NCI-H82 (cell line): ENCODE results near the gene SRMS.
A peak's percentile ranks its signal among the peaks of the same experiment; 100 is the strongest.

ENCODE experiments used
- DNase-seq: peaks from one replicate; lab custom pipeline; 2025; lab: John Stamatoyannopoulos, UW

Gene SRMS

GRCh38 chr20:63500151-63500901, 47.2 kb downstream of the SRMS start:
- no peak for DNase-seq

DNA sequence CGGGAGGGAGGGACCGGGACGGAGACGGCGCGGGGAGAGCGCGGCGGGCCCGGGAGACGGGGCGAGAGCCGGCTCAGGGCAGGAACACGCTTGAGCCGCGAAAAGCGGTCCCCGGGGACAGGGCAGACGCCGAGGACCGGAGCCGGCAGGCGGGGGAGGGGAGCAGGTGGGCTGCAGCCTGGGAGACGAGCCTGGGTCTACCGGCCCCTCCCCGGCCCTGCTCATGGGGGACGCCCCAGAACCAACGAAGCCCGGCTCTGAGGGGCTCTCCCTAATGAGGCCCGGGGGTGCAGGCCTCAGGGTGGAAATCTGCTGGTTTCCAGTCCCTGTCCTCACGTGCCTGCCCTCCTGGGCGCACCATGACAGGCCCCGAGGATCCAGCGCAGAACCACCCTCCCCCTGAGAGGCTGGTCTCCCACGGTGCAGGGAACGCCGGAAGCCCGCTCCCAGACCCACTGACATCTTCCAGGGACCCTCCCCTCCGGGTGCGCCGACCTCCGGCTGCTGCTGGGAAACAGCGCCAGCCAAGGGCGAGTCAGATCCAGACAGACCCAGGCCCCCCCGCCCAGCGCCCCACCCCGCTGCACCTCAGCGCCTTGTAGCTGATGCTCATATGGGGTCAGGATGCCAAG, 48.1 kb downstream of the SRMS start:
- peak; percentile 65 for DNase-seq

GRCh38 chr20:63498960-63499337, 48.6 kb downstream of the SRMS start, which contains the start of gene EEF1A2:
Gene EEF1A2 (minus strand): TSS chr20:63499083. CDS start chr20:63497763, 1,320 bp downstream.
- peak; percentile 72 for DNase-seq

DNA sequence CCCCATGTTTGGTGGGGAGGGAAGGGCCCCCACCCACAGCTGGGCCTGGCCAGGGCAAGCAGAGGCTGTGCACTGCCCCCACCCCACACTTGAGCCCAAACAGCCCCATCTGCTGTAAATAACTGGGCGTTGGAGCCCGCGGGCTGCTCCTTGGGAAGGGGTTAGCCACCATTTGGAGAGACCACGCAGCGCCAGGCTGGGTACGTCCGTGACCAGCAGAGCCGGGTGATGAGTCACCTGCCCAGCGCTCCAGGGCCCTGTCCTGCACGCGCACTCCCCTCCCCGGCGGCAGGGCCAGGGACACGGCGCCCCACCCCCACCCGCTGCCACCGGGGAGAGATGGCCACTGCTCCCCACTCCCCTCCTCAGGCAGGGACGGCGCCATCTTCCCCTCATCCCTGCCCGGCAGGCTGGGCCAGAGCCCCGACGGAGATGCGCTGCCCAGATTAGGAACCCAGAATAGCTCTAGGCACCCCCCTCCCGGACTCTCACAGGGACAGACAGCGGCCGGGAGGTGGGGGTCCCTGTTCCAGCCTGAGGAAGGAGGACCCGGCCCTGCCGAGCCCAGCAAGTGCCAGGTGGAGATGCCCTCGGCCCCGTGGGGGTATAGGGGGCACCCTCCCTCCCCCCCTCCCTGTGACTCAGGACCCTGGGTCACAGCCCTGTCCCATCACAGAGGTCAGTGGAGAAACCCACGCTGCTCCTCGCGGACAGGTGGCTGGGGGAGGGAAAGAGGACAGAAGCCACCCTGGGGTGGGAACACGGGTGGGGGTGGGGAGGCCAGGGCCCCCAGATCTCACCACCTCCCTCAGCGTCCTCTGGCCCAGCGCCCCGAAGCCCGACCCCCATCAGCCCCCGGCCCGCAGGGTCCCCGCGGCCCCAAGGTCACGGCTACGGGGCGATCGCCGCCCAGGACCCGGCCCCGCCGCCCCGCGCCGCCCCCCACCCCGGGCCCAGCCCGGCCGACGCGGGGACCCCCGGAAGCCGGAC, 49.3 kb downstream of the SRMS start:
- DNase-seq = peak; percentile 58

- no peak for DNase-seq
These were observed 50.2 kb downstream of the SRMS start for GRCh38 chr20:63497138-63497945.

DNA sequence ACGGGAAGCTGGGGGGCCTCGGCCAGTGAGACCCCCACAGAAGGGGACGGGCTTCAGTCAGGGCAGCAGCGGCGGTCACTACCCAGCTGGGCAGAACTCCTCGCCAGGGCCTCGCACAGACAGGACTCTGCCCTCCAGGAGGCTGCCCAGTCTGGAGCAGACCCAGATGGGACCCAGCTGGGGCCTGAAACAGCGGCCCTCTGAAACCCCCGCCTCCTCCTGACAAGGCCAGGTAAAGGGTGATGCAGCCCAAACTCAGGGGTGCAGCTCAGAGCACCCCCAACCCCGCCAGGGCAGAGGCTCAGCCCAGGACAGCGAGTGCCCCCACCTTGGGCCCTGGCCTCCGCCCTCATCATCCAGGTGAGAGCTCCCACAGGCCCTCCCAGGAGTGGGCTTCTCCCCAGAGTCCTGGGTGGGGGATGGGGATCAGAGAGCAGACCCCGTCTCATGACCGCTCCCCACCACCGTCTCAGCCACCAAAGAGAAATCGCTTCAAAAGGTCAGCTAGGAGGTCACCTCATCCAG, 50.9 kb downstream of the SRMS start:
- no peak for DNase-seq

DNA sequence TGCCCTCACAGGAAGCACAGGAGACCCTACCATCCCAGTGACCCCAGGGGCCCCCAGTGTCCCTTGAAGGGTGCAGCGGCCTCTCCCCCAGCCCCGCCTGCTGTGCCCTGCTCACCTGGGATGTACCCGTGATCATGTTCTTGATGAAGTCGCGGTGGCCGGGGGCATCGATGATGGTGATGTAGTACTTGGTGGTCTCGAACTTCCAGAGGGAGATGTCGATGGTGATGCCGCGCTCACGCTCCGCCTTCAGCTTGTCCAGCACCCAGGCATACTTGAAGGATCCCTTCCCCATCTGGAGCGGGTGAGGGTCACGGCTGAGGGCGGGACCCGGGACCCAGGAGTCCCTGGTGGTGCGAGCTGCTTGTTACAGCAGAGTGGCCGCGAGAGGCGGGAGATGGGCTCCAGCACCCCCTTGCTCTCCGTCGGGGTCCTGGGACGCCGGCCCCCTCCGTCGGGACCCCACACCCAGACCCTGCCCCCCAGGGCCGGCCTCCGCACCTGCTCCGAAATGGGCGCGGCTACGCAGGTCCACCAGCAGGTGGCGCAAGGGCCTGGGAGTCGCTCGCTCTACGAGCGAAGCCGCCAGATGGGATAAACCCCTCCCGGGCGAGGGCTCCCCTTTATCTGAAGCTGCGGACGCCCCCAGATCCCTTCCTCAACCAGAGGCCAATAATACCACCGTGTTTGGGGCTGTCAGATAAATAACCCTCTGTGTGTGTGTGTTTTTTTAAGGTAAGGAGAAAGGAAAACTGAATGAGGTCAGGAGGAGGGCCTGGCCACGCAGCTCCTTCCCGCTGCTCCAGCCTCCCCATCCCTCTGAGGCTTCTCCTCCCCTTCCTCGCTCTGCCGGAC, 51.6 kb downstream of the SRMS start:
- DNase-seq = peak; percentile 81

- DNase-seq = no peak
These were observed 52.3 kb downstream of the SRMS start for GRCh38 chr20:63495167-63495720.

DNA sequence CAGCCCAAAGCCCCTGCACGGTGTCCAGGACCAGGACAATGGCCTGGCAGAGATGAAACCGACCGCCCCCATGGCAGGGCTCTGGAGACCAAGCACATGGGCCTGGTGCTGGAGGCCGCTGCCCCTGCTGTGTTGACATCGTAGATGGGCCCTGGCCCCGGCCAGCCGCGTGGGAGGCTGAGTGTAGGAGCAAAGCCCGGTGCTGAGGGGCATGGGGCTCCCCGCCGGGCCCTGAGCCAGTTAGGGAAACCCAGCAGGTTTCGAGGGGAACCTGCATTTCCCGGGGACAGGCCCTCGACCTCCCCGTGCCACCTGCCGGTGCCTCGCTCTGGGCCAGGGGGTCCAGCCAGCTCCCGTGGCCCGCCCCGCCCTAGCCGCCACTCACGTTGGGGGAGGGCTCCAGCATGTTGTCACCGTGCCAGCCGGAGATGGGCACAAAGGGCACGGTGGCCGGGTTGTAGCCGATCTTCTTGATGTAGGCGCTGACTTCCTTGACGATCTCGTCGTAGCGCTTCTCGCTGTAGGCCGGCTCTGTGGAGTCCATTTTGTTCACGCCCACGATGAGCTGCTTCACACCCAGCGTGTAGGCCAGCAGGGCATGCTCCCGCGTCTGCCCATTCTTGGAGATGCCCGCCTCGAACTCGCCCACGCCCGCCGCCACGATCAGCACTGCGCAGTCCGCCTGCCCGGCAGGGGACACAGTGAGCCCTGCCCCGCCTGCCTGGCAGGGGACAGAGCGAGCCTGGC, 53.0 kb downstream of the SRMS start:
- no peak for DNase-seq

DNA sequence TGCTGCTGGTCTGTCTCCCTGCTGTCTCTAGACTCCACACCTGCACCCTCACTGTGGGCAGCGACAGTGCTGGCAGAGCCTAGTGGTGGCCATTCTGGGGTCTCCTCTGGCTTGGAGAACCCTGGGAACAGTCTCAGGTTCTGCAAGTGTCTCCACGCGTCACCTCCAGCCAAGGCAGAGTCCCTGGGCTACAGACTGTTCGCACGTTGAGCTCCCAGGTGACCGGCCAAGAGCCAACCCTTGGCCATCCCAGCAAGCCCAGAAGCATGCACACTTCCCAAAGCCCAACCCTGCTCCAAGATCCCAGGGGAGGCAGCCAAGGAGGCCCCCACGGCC, 53.5 kb downstream of the SRMS start:
- DNase-seq = no peak

- DNase-seq = no peak
These were observed 54.0 kb downstream of the SRMS start for GRCh38 chr20:63493563-63494020.

DNA sequence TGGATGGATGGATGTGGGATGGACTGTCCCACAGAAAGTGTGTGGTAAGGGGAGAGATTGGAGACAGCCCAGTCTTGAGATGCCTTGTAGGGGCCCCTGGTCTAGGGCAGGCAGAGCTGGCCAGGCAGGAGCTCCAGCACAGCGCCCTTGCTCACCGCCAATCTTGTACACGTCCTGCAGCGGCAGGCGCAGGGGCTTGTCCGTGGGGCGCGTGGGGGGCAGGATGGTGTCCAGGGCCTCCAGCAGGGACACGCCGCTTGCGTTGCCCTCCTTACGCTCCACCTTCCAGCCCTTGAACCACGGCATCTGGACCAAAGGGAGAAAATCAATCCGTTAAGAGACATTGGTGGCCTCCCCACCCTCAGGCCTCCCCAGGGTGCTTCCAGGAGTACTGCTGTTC, 54.6 kb downstream of the SRMS start:
- DNase-seq = no peak

GRCh38 chr20:63492518-63492917, 55.0 kb downstream of the SRMS start:
- DNase-seq = no peak

DNA sequence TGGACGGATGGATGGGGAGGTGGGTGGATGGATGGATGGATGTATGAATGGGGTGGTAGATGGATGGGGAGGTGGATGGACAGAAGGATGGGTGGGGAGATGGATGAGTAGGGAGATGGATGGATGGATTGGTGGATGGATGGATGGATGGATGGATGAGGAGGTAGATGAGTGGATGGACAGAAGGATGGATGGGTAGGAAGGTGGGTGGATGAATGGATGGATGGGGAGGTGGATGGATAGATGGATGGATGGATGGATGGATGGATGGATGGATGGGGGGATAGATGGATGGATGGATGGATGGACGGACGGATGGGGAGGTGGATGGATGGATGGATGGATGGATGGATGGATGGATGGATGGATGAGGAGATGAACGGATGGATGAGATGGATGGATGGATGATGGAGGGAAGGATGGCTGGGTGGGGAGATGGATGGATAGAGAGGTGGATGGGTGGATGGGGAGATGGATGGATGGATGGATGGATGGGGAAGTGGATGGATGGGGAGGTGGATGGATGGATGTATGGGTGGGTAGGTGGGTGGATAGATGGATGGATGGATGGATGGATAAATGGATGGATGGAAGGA, 55.8 kb downstream of the SRMS start:
- DNase-seq = no peak

GRCh38 chr20:63491078-63491477, 56.5 kb downstream of the SRMS start:
- no peak for DNase-seq
